H9 (cell line): ENCODE results near the gene TAF8. TPM values are rescaled to one million over a fixed set of nuclear protein-coding genes. Genes with fewer than 3 reads are reported as not detected.

Experiments
- DNase-seq: peaks from one replicate; pipeline ENCODE4 v3.0.0-alpha.2; 2017
- H2AFZ ChIP-seq: one replicate; pipeline ENCODE4 v1.6.1; 2013; ENCODE audit warnings: mild to moderate bottlenecking, low read length, control low read depth, moderate library complexity
- H2AK5ac ChIP-seq: 2 replicates; pipeline ENCODE4 v1.6.1; 2013; ENCODE audit warnings: low read length, control low read depth, mixed read lengths; ENCODE audit not compliant: insufficient read length
- H2BK120ac ChIP-seq: one replicate; pipeline ENCODE4 v1.6.1; 2013; ENCODE audit warnings: low read depth, mild to moderate bottlenecking, low read length, control low read depth, inconsistent platforms; ENCODE audit not compliant: poor library complexity, severe bottlenecking
- H2BK12ac ChIP-seq: 2 replicates; pipeline ENCODE4 v1.6.1; 2013; ENCODE audit warnings: low read length, control low read depth, mixed read lengths, low read depth; ENCODE audit not compliant: insufficient read length
- H2BK15ac ChIP-seq: 2 replicates; pipeline ENCODE4 v1.6.1; 2013; ENCODE audit warnings: low read depth, low read length, control low read depth
- H2BK20ac ChIP-seq: one replicate; pipeline ENCODE4 v1.6.1; 2013; ENCODE audit warnings: low read depth, mild to moderate bottlenecking, low read length, control low read depth, inconsistent platforms; ENCODE audit not compliant: poor library complexity, severe bottlenecking
- H2BK5ac ChIP-seq: 2 replicates; pipeline ENCODE4 v1.6.1; 2013; ENCODE audit warnings: low read length, control low read depth, mixed read lengths; ENCODE audit not compliant: insufficient read length
- H3K14ac ChIP-seq: 2 replicates; pipeline ENCODE4 v1.6.1; 2013; ENCODE audit warnings: low read length, control low read depth; ENCODE audit not compliant: insufficient read depth
- H3K18ac ChIP-seq: 2 replicates; pipeline ENCODE4 v1.6.1; 2013; ENCODE audit warnings: low read depth, mild to moderate bottlenecking, mixed read lengths, low read length, control low read depth; ENCODE audit not compliant: insufficient read length
- H3K23ac ChIP-seq: 2 replicates; pipeline ENCODE4 v1.6.1; 2013; ENCODE audit warnings: low read length, control low read depth, mixed read lengths, low read depth; ENCODE audit not compliant: insufficient read length
- H3K23me2 ChIP-seq: 2 replicates; pipeline ENCODE4 v1.6.1; 2013; ENCODE audit warnings: low read depth, mild to moderate bottlenecking, mixed read lengths, low read length, control low read depth; ENCODE audit not compliant: insufficient read length, poor library complexity, severe bottlenecking
- H3K27ac ChIP-seq: 2 replicates; pipeline ENCODE4 v1.5.1; 2013; ENCODE audit warnings: low read length, control low read depth, mixed read lengths, low read depth; ENCODE audit not compliant: insufficient read length
- H3K27me3 ChIP-seq: 2 replicates; pipeline ENCODE4 v1.6.1; 2013; ENCODE audit warnings: low read length, control low read depth, inconsistent platforms; ENCODE audit not compliant: insufficient read depth
- H3K4ac ChIP-seq: 2 replicates; pipeline ENCODE4 v1.6.1; 2013; ENCODE audit warnings: low read depth, mild to moderate bottlenecking, control low read depth, inconsistent platforms, low read length, moderate library complexity
- H3K4me1 ChIP-seq: 2 replicates; pipeline ENCODE4 v1.6.1; 2013; ENCODE audit warnings: low read length, control low read depth, inconsistent platforms; ENCODE audit not compliant: insufficient read depth
- H3K4me2 ChIP-seq: 2 replicates; pipeline ENCODE4 v1.6.1; 2013; ENCODE audit warnings: low read length, control low read depth, mixed read lengths; ENCODE audit not compliant: insufficient read length, insufficient read depth
- H3K56ac ChIP-seq: 2 replicates; pipeline ENCODE4 v1.6.1; 2013; ENCODE audit warnings: low read depth, mild to moderate bottlenecking, mixed read lengths, low read length, control low read depth; ENCODE audit not compliant: insufficient read length
- H3K79me1 ChIP-seq: 2 replicates; pipeline ENCODE4 v1.6.1; 2013; ENCODE audit warnings: low read depth, mild to moderate bottlenecking, moderate library complexity, low read length, control low read depth, inconsistent platforms; ENCODE audit not compliant: insufficient read depth, poor library complexity, severe bottlenecking
- H3K79me2 ChIP-seq: 2 replicates; pipeline ENCODE4 v1.6.1; 2013; ENCODE audit warnings: low read length, control low read depth, inconsistent platforms; ENCODE audit not compliant: insufficient read depth
- H3K9ac ChIP-seq: 2 replicates; pipeline ENCODE4 v1.6.1; 2013; ENCODE audit warnings: low read length, control low read depth, mixed read lengths; ENCODE audit not compliant: insufficient read length; ENCODE audit errors: extremely low read depth
- H3K9me3 ChIP-seq: one replicate; pipeline ENCODE4 v1.6.1; 2013; ENCODE audit warnings: low read depth, low read length, inconsistent platforms; ENCODE audit not compliant: control insufficient read depth
- H3T11ph ChIP-seq: one replicate; pipeline ENCODE4 v1.6.1; 2013; ENCODE audit warnings: mild to moderate bottlenecking, low read length, control low read depth, inconsistent platforms
- H4K20me1 ChIP-seq: one replicate; pipeline ENCODE4 v1.6.1; 2013; ENCODE audit not compliant: control insufficient read depth, insufficient read length, insufficient read depth
- H4K5ac ChIP-seq: 2 replicates; pipeline ENCODE4 v1.6.1; 2013; ENCODE audit warnings: low read depth, mild to moderate bottlenecking, mixed read lengths, low read length, control low read depth; ENCODE audit not compliant: insufficient read length
- H4K8ac ChIP-seq: replicated peaks from 2 replicates; pipeline ENCODE4 v1.6.1; 2013; ENCODE audit warnings: low read length, control low read depth, mixed read lengths, low read depth; ENCODE audit not compliant: insufficient read length
- H4K91ac ChIP-seq: 2 replicates; pipeline ENCODE4 v1.6.1; 2013; ENCODE audit warnings: low read depth, mild to moderate bottlenecking, moderate library complexity, mixed read lengths, low read length, control low read depth; ENCODE audit not compliant: insufficient read length
- H3K27ac Mint-ChIP-seq, 3 experiments: 2 replicates in 2 of 3; 3 replicates in 1 of 3; pipeline ENCODE4 v1.8.0; 2020 to 2021; ENCODE audit warnings: mixed read lengths in 3 of 3, mild to moderate bottlenecking in 1 of 3, moderate library complexity in 1 of 3
- H3K27me3 Mint-ChIP-seq: 2 replicates; pipeline ENCODE4 v1.8.0; 2021; ENCODE audit warnings: low read depth, mild to moderate bottlenecking, moderate library complexity, mixed read lengths
- H3K36me3 Mint-ChIP-seq, 3 experiments: 2 replicates in 2 of 3; 3 replicates in 1 of 3; pipeline ENCODE4 v1.8.0; 2020 to 2021; ENCODE audit warnings: low read depth in 3 of 3, mixed read lengths in 3 of 3; ENCODE audit not compliant: insufficient read depth in 1 of 3
- H3K4me1 Mint-ChIP-seq, 2 experiments: 2 replicates each; pipeline ENCODE4 v1.8.0; 2020; ENCODE audit warnings: mixed read lengths in 2 of 2
- H3K4me3 Mint-ChIP-seq, 2 experiments: 2 replicates in 1 of 2; 3 replicates in 1 of 2; pipeline ENCODE4 v1.8.0; 2020 to 2021; ENCODE audit warnings: mild to moderate bottlenecking in 2 of 2, mixed read lengths in 2 of 2, moderate library complexity in 1 of 2
- H3K9me3 Mint-ChIP-seq, 2 experiments: 2 replicates in 1 of 2; 3 replicates in 1 of 2; pipeline ENCODE4 v1.8.0; 2020; ENCODE audit warnings: mild to moderate bottlenecking in 2 of 2, mixed read lengths in 2 of 2, moderate library complexity in 1 of 2
- WGBS: extraction: QIAGEN DNeasy Blood & Tissue Kit; methylation state at CpG from one replicate; pipeline ENCODE4 v1.1.7; 2013; ENCODE audit warnings: missing lambda C conversion rate, low lambda C conversion rate, mixed read lengths; ENCODE audit not compliant: insufficient read length; ENCODE audit errors: extremely low coverage; 5-methylcytosine and 5-hydroxymethylcytosine counted together
- long read RNA-seq: library from polyadenylated mRNA; unstranded; transcript quantifications from one replicate; pipeline ENCODE4 v2.0.0, GENCODE V29; 2020
- total RNA-seq: library from RNA; stranded (reverse); gene quantifications from 2 replicates; pipeline ENCODE4 v1.2.1, GENCODE V29; 2021
- TF ChIP-seq, protein P1 (sequence below): fragments of 200-600 bp; sonication (generic); conservative IDR thresholded peaks from 3 replicates; pipeline ENCODE4 v1.8.0; 2021; ENCODE audit warnings: antibody characterized with exemption, mild to moderate bottlenecking

Gene TAF8, protein sequence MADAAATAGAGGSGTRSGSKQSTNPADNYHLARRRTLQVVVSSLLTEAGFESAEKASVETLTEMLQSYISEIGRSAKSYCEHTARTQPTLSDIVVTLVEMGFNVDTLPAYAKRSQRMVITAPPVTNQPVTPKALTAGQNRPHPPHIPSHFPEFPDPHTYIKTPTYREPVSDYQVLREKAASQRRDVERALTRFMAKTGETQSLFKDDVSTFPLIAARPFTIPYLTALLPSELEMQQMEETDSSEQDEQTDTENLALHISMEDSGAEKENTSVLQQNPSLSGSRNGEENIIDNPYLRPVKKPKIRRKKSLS
- 30.4 and 32.9 TPM in 2 replicates for total RNA-seq
- long read RNA-seq, partial matches to known transcripts, result 0 of 14 reads
- long read RNA-seq, other reads (novel, unspliced or antisense), result 8 of 14 reads

DNA sequence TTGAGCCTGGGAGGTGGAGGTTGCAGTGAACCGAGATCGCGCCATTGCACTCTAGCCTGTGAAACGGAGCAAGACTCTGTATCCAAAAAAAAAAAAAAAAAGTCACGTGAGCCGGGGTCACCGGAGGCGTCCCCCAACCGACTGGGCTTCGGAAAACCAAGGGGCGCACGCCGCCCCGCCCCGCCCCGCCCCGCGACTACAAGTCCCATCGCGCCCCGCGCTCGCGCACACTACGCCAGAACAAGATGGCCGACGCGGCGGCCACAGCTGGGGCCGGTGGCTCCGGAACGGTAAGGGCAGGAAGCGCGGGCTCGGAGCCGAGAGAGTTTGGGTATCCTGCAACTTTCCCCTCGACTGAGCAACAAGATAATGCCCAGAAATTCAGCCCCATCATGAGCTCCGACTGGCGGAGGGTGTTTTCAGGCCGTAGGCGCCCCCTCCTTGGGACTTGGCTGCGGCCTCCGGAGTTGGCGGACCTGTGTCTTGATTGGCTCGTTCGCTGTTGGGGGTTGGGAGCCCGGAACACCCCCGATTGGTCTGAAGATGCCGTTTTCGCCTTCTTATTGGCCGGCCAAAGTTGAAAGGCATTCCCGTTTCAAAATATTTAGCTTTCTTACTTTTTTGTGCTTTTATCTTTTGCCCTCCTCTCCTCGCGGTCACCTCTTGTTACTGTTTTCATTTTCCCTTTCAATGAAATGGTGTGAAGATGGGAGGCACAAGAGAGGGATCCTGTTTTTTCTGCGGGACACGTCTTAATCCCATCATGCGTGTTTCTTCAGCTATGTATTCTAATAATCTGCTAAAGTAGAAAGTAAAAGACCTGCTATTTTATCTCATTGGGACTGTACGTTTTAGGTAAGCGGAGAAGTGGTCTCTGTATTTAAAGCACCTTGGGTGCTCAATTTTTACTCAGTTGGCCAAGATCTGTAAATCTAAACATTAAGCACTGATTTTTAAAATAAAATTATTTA is at the start of gene TAF8:
Gene TAF8, plus strand, starts transcription at position 228 of the 971 bp plus-strand sequence. Its CDS starts 18 bp downstream, at position 246.
- peak; percentile 96 for DNase-seq
- H2AK5ac ChIP-seq, result no peak within 1 kb of the TSS
- peak within 1 kb of the TSS; percentile 27 for H2BK5ac ChIP-seq
- peak within 1 kb of the TSS; percentile 99 for H3K14ac ChIP-seq
- H3K27me3 Mint-ChIP-seq, result peaks cover 44% of the 10 kb centered on the region
- H3T11ph ChIP-seq, result no peak within 1 kb of the TSS
- WGBS, result no CpG with 5 or more reads among the region's 59 CpGs
- H3K9me3 ChIP-seq, result no peaks in the 10 kb centered on the region
- peak within 1 kb of the TSS; percentile 27 for H2BK120ac ChIP-seq
- H3K27me3 ChIP-seq, result peaks cover 36% of the 10 kb centered on the region
- H3K79me1 ChIP-seq, result no peaks in the 10 kb centered on the region
- no peaks in the 10 kb centered on the region; a peak in 1 of 5 replicates for H3K9me3 Mint-ChIP-seq
- H2BK15ac ChIP-seq, result no peak within 1 kb of the TSS
- H4K91ac ChIP-seq, result no peak within 1 kb of the TSS
- TF ChIP-seq, protein P1, sequence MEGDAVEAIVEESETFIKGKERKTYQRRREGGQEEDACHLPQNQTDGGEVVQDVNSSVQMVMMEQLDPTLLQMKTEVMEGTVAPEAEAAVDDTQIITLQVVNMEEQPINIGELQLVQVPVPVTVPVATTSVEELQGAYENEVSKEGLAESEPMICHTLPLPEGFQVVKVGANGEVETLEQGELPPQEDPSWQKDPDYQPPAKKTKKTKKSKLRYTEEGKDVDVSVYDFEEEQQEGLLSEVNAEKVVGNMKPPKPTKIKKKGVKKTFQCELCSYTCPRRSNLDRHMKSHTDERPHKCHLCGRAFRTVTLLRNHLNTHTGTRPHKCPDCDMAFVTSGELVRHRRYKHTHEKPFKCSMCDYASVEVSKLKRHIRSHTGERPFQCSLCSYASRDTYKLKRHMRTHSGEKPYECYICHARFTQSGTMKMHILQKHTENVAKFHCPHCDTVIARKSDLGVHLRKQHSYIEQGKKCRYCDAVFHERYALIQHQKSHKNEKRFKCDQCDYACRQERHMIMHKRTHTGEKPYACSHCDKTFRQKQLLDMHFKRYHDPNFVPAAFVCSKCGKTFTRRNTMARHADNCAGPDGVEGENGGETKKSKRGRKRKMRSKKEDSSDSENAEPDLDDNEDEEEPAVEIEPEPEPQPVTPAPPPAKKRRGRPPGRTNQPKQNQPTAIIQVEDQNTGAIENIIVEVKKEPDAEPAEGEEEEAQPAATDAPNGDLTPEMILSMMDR, result no peak
- H3K27ac ChIP-seq, result no peak within 1 kb of the TSS
- H3K23ac ChIP-seq, result no peak within 1 kb of the TSS
- peak within 1 kb of the TSS; percentile 95 to 96 for H3K4me3 Mint-ChIP-seq
- H2BK20ac ChIP-seq, result no peak within 1 kb of the TSS
- H3K4me1 ChIP-seq, result peaks cover 3% of the 10 kb centered on the region; the same call in 1 of the 2 replicates
- no peak within 1 kb of the TSS for H2BK12ac ChIP-seq
- peak within 1 kb of the TSS; percentile 91 for H3K9ac ChIP-seq
- H3K4me1 Mint-ChIP-seq, result peaks cover 22 to 28% of the 10 kb centered on the region in 2 experiments
- no peak within 1 kb of the TSS; the same call in 1 of the 2 replicates for H3K4ac ChIP-seq
- no peak within 1 kb of the TSS for H2AFZ ChIP-seq
- peak within 1 kb of the TSS; percentile 98 to 100 (median 99) for H3K27ac Mint-ChIP-seq
- peaks cover 2% of the 10 kb centered on the region for H4K20me1 ChIP-seq
- H3K79me2 ChIP-seq, result no peaks in the 10 kb centered on the region
- H4K5ac ChIP-seq, result peak within 1 kb of the TSS; percentile 48
- no peak within 1 kb of the TSS for H4K8ac ChIP-seq
- H3K4me2 ChIP-seq, result peak within 1 kb of the TSS; percentile 77
- peak within 1 kb of the TSS; percentile 95 for H3K18ac ChIP-seq
- H3K23me2 ChIP-seq, result peaks cover 15% of the 10 kb centered on the region
- H3K56ac ChIP-seq, result no peak within 1 kb of the TSS
- H3K36me3 Mint-ChIP-seq, result peaks cover 18 to 34% (median 33%) of the 10 kb centered on the region in 3 experiments; a peak in 6 of 7 replicates
